ENCODE measurements around the gene ZBTB38.

DNA sequence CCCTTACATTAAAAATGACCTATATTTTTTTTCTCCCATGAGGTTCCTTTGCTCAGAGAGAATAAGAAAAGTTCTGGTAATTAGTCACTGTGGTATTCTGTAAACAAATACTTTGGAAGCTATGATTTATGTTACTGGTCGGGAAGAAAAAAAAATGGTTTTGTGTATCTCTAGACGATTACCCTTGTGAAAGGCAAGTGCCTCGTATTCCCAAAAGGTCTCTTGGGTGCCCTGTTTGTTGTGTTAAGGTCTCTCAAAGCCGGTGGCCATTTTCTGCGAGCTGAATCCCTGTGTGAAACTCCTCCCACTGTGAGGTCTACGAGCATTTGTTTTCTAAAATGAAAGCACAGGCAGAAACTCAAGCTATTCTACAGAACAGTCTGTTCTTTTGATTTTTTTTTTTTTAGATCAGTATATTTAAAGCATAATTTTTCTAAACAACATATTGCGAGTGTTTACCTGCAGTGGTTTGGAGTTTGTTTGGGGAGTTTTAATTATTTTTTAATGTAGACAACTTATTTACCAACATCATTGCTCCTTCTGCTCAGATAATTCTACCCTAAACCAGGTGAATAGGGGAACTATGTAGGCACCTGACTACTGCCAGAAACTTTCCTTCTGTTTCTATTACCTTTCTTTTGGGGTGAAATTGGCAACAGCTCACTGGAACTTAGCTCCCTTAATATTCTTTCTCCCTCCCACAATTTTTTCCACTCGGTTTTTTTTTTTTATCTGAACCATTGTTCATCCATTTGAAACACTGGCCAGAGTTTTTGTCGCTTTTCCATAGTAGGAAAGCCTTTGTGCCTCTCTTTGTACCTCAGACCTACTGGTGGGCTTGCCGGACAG is 44.0 kb downstream of the ZBTB38 start:
- TF ChIP-seq, protein P1, sequence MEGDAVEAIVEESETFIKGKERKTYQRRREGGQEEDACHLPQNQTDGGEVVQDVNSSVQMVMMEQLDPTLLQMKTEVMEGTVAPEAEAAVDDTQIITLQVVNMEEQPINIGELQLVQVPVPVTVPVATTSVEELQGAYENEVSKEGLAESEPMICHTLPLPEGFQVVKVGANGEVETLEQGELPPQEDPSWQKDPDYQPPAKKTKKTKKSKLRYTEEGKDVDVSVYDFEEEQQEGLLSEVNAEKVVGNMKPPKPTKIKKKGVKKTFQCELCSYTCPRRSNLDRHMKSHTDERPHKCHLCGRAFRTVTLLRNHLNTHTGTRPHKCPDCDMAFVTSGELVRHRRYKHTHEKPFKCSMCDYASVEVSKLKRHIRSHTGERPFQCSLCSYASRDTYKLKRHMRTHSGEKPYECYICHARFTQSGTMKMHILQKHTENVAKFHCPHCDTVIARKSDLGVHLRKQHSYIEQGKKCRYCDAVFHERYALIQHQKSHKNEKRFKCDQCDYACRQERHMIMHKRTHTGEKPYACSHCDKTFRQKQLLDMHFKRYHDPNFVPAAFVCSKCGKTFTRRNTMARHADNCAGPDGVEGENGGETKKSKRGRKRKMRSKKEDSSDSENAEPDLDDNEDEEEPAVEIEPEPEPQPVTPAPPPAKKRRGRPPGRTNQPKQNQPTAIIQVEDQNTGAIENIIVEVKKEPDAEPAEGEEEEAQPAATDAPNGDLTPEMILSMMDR (IDR thresholded peaks at IDR 0.05): no peak
- TF ChIP-seq POLR2A (IDR thresholded peaks at IDR 0.05): no peak

All from ovary (tissue), 3 donors.